Tibial nerve (tissue), 3 donors: ENCODE data around the gene UCP2.

Source experiments
- CTCF ChIP-seq, 5 experiments: fragments of 200-600 bp in 3 of 5; fragments of 450-650 bp in 2 of 5; sonication (generic) in 3 of 5; IDR thresholded peaks; one replicate each; pipeline ENCODE4 v1.5.1; 2016 to 2019; ENCODE audit warnings: antibody characterized with exemption in 5 of 5, mild to moderate bottlenecking in 3 of 5, moderate library complexity in 2 of 5
- POLR2A ChIP-seq, 2 donors: fragments of 450-650 bp; IDR thresholded peaks; one replicate each; pipeline ENCODE4 v1.6.1; 2017; ENCODE audit warnings: antibody characterized with exemption in 2 of 2, mild to moderate bottlenecking in 2 of 2, moderate library complexity in 2 of 2

GRCh38 chr11:73958521-73959141 is 24.0 kb downstream of the UCP2 start:
- TF ChIP-seq CTCF (IDR thresholded peaks at IDR 0.05) (no peak), POLR2A (IDR thresholded peaks at IDR 0.05) (no peak)
